Spleen (tissue), 7 donors: ENCODE data around the gene KBTBD4.

Source experiments
- POLR2A ChIP-seq, 3 donors: fragments of 450-650 bp; IDR thresholded peaks; one replicate each; pipeline ENCODE4 v1.5.1; 2017; ENCODE audit warnings: antibody characterized with exemption in 3 of 3, mild to moderate bottlenecking in 1 of 3
- TF ChIP-seq, protein P1 (sequence below), 11 experiments: fragments of 200-600 bp in 7 of 11; fragments of 450-650 bp in 4 of 11; sonication (generic) in 4 of 11; IDR thresholded peaks in 8 of 11; conservative IDR thresholded peaks in 3 of 11; 1 replicate in 7 of 11; 2 replicates in 4 of 11; pipeline versions ENCODE4 v1.4.0 to v1.8.0; 2016 to 2021; ENCODE audit warnings: antibody characterized with exemption in 11 of 11, inconsistent platforms in 4 of 11, mild to moderate bottlenecking in 1 of 11
- donor health status: DM: no; HTN: no; CAD: no; lungs with moderate emphysema.
- donor health status: DM: no; HTN: no; CAD: no.
- donor health status: DM: no; HTN: no; CAD: no.

DNA sequence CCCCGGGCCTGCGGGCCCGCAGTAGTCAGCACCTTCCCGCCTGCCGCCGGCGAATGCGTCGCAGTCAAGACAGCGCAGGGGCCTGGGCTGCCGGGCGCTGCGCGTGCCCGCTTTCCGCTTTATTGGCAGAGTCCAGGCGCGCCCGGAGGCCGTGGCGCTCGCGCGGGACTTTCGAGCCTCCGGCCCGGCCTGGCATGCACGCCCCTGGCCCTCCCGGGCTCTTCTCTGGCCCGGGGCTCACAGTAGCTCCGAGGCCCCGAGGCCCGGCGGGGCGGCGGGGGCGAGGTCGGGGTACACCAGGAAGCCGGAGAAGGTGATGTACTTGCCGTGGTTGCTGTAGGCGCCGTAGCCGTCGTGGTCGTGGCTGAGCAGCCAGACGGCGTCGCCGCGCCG is 10.8 kb upstream of the KBTBD4 start:
- TF ChIP-seq, protein P1, sequence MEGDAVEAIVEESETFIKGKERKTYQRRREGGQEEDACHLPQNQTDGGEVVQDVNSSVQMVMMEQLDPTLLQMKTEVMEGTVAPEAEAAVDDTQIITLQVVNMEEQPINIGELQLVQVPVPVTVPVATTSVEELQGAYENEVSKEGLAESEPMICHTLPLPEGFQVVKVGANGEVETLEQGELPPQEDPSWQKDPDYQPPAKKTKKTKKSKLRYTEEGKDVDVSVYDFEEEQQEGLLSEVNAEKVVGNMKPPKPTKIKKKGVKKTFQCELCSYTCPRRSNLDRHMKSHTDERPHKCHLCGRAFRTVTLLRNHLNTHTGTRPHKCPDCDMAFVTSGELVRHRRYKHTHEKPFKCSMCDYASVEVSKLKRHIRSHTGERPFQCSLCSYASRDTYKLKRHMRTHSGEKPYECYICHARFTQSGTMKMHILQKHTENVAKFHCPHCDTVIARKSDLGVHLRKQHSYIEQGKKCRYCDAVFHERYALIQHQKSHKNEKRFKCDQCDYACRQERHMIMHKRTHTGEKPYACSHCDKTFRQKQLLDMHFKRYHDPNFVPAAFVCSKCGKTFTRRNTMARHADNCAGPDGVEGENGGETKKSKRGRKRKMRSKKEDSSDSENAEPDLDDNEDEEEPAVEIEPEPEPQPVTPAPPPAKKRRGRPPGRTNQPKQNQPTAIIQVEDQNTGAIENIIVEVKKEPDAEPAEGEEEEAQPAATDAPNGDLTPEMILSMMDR (IDR thresholded peaks at IDR 0.05 in 8 of 11, conservative IDR thresholded peaks at IDR 0.05 in 3 of 11) = no peak
- no peak for TF ChIP-seq POLR2A (IDR thresholded peaks at IDR 0.05)
